ENCODE data around the gene RMDN2. TPM values are rescaled to one million over a fixed set of nuclear protein-coding genes. Genes with fewer than 3 reads are reported as not detected.
A peak's percentile ranks its signal among the peaks of the same experiment; 100 is the strongest.

The RMDN2 gene
- total and polyA plus RNA-seq, 12 donors: 28.5 to 126 (median 55.9) TPM

DNA sequence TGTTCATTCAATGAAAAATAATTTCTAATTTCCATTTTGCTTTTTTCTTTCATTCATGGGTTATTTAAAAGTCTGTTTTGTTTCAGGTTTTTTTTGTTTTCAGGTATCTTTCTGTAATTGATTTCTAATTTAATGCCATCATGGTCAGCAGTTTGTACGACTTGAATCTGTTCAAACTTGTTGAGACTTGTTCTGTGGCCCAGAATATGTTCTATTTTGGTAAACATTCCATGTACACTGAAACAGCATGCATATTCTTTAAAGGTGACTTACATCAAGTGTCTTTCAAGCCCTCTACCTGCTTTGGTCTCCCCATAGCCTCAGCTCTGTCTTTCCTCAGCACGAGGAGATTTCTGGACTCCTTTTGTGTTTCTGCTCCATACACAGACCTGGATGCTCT, 101.8 kb downstream of the RMDN2 start:
- DNase-seq: no peak
- 75 to 91% (median 88%) methylated on average over 2 of the region's 2 CpGs for WGBS, 4 donors
- Histone ChIP-seq H3K27me3 (no peaks in the 10 kb centered on the region), H3K4me1 (replicated peaks in 1 of 2) (peaks cover 0 to 9% of the 10 kb centered on the region in 2 donors), H3K4me3 (no peak overlapping the region), H3K36me3 (replicated peaks in 1 of 2) (no peaks in the 10 kb centered on the region), H3K9me3 (replicated peaks in 1 of 3) (no peaks in the 10 kb centered on the region), H3K27ac (no peak overlapping the region)
- intact Hi-C loops (cut with DNase I): no loop called here
- TF ChIP-seq POLR2A (IDR thresholded peaks at IDR 0.05): no peak
- no peak for TF ChIP-seq CTCF (IDR thresholded peaks at IDR 0.05)

GRCh38 chr2:38028829-38029228, 103.7 kb downstream of the RMDN2 start:
- Histone ChIP-seq H3K36me3 (replicated peaks in 1 of 2) (no peaks in the 10 kb centered on the region), H3K9me3 (replicated peaks in 1 of 3) (no peaks in the 10 kb centered on the region), H3K27ac (no peak overlapping the region), H3K4me1 (replicated peaks in 1 of 2) (peaks cover 0 to 9% of the 10 kb centered on the region in 2 donors), H3K4me3 (no peak overlapping the region), H3K27me3 (no peaks in the 10 kb centered on the region)
- TF ChIP-seq POLR2A (IDR thresholded peaks at IDR 0.05) (no peak), CTCF (IDR thresholded peaks at IDR 0.05) (no peak)
- intact Hi-C loops (cut with DNase I): no loop called here
- WGBS, 4 donors: 95 to 98% (median 97%) methylated on average over 4 of the region's 4 CpGs
- no peak for DNase-seq

DNA sequence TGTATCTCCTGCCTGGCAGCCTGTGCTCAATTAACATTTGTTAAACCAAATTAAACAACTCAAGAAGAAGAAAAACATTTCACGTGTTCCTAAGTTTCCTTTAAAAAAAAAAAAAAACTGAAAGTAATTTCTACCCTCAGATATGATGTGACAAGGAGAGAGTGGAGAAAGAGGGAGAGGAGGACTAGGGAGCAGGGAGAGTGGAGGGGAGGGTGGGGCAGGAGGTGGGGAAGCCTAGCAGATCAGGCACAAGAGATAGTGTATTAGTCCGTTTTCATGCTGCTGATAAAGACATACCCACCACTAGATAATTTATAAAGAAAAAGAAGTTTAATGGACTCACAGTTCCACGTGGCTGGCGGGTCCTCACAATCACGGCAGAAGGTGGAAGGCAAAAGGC, 104.4 kb downstream of the RMDN2 start:
- Histone ChIP-seq H3K27ac (no peak overlapping the region), H3K27me3 (no peaks in the 10 kb centered on the region), H3K36me3 (replicated peaks in 1 of 2) (no peaks in the 10 kb centered on the region), H3K4me1 (replicated peaks in 1 of 2) (peaks cover 0 to 9% of the 10 kb centered on the region in 2 donors), H3K9me3 (replicated peaks in 1 of 3) (no peaks in the 10 kb centered on the region), H3K4me3 (no peak overlapping the region)
- intact Hi-C loops (cut with DNase I): no loop called here
- TF ChIP-seq CTCF (IDR thresholded peaks at IDR 0.05): no peak
- no peak for TF ChIP-seq POLR2A (IDR thresholded peaks at IDR 0.05)
- 86 to 91% (median 88%) methylated on average over 5 of the region's 5 CpGs for WGBS, 4 donors
- DNase-seq: no peak

- H3K9me3 ChIP-seq (replicated peaks in 1 of 3): no peaks in the 10 kb centered on the region
- H3K4me1 ChIP-seq (replicated peaks in 1 of 2): peaks cover 0 to 9% of the 10 kb centered on the region in 2 donors
- peak in 2 of 7 donors; percentile 20 to 23 for DNase-seq
- WGBS, 4 donors: 38 to 54% (median 46%) methylated on average over 1 of the region's 1 CpG
- no peaks in the 10 kb centered on the region for H3K36me3 ChIP-seq (replicated peaks in 1 of 2)
- intact Hi-C loops (cut with DNase I): no loop called here
- no peak overlapping the region for H3K4me3 ChIP-seq
- no peak overlapping the region for H3K27ac ChIP-seq
- H3K27me3 ChIP-seq: no peaks in the 10 kb centered on the region
- no peak for TF ChIP-seq CTCF (IDR thresholded peaks at IDR 0.05)
- TF ChIP-seq POLR2A (IDR thresholded peaks at IDR 0.05): no peak
These were observed 105.7 kb downstream of the RMDN2 start for GRCh38 chr2:38030635-38031355.
